ENCODE measurements around the gene LCE2D.

- TF ChIP-seq POLR2AphosphoS5 (IDR thresholded peaks at IDR 0.05; ENCODE audit: low read depth, low read length): no peak
- no peak for TF ChIP-seq CTCF (IDR thresholded peaks at IDR 0.05)
- TF ChIP-seq REST (IDR thresholded peaks at IDR 0.05; ENCODE audit: insufficient read depth in 1 of 2, low read depth in 2 of 2, low read length in 1 of 2): no peak
- TF ChIP-seq SIN3A (IDR thresholded peaks at IDR 0.05; ENCODE audit: borderline replicate concordance, insufficient read depth, low read depth, low read length): no peak
Measured at GRCh38 chr1:152646656-152647055, 16.5 kb upstream of the LCE2D start.
